Measurements from ENCODE around the gene CCDC181. TPM values are rescaled to one million over a fixed set of nuclear protein-coding genes. Genes with fewer than 3 reads are reported as not detected.

CCDC181 gene
- total RNA-seq, 1 experiment from 2014 or later, result 2.9 TPM

DNA sequence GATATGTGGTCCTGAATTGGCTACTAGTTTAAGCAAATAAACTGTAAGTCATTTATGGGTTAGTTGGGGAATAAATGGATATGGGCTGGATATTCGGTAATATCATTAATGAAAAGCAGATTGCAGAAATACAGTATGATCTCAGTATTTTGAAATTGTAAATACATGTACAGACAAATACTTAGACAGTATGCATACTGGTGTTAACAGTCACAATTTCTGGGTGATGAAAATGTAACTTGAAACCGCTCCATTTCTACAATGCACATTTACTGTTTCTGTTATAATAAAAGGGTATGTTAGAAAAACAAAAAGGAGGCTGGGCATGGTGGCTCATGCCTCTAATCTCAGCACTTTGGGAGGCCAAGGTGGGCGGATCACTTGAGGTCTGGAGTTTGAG, 31.3 kb downstream of the CCDC181 start:
- no CpG with 5 or more reads among the region's 3 CpGs for WGBS (ENCODE audit: extremely low coverage, insufficient read length, low lambda C conversion rate)
- H3T11ph ChIP-seq (ENCODE audit: low read length), result no peak overlapping the region
- Mint-ChIP-seq H3K27ac (no peak overlapping the region), H3K4me1 (peaks cover 0 to 4% of the 10 kb centered on the region in 2 experiments; a peak in 1 of 4 replicates), H3K4me3 (no peak overlapping the region), H3K27me3 (ENCODE audit: low read depth) (no peaks in the 10 kb centered on the region), H3K36me3 (ENCODE audit: insufficient read depth in 1 of 3, low read depth in 3 of 3) (peaks cover under 1 to 19% (median 15%) of the 10 kb centered on the region in 3 experiments; a peak in 6 of 7 replicates), H3K9me3 (peaks cover 0 to 9% of the 10 kb centered on the region in 2 experiments; a peak in 2 of 5 replicates)
- H2AK5ac ChIP-seq (ENCODE audit: insufficient read length, low read length), result no peak overlapping the region
- H3K27ac ChIP-seq (ENCODE audit: insufficient read length, low read depth, low read length), result no peak overlapping the region
- H2BK15ac ChIP-seq (ENCODE audit: low read depth, low read length), result no peak overlapping the region
- no peaks in the 10 kb centered on the region for H3K27me3 ChIP-seq (ENCODE audit: insufficient read depth, low read length)
- H3K23me2 ChIP-seq (ENCODE audit: insufficient read length, low read depth, low read length, poor library complexity, severe bottlenecking), result no peaks in the 10 kb centered on the region
- no peak for DNase-seq
- no peak overlapping the region for H3K18ac ChIP-seq (ENCODE audit: insufficient read length, low read depth, low read length)
- TF ChIP-seq, protein P1, sequence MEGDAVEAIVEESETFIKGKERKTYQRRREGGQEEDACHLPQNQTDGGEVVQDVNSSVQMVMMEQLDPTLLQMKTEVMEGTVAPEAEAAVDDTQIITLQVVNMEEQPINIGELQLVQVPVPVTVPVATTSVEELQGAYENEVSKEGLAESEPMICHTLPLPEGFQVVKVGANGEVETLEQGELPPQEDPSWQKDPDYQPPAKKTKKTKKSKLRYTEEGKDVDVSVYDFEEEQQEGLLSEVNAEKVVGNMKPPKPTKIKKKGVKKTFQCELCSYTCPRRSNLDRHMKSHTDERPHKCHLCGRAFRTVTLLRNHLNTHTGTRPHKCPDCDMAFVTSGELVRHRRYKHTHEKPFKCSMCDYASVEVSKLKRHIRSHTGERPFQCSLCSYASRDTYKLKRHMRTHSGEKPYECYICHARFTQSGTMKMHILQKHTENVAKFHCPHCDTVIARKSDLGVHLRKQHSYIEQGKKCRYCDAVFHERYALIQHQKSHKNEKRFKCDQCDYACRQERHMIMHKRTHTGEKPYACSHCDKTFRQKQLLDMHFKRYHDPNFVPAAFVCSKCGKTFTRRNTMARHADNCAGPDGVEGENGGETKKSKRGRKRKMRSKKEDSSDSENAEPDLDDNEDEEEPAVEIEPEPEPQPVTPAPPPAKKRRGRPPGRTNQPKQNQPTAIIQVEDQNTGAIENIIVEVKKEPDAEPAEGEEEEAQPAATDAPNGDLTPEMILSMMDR (conservative IDR thresholded peaks at IDR 0.05), result no peak
- H2BK5ac ChIP-seq (ENCODE audit: insufficient read length, low read length), result no peak overlapping the region
- no peak overlapping the region for H2BK120ac ChIP-seq (ENCODE audit: low read depth, low read length, poor library complexity, severe bottlenecking)
- H2AFZ ChIP-seq (ENCODE audit: low read length), result no peak overlapping the region
- no peak overlapping the region for H3K56ac ChIP-seq (ENCODE audit: insufficient read length, low read depth, low read length)
- no peak overlapping the region for H2BK12ac ChIP-seq (ENCODE audit: insufficient read length, low read depth, low read length)
- H3K79me2 ChIP-seq (ENCODE audit: insufficient read depth, low read length), result no peaks in the 10 kb centered on the region
- no peaks in the 10 kb centered on the region for H3K79me1 ChIP-seq (ENCODE audit: insufficient read depth, low read depth, low read length, poor library complexity, severe bottlenecking)
- no peaks in the 10 kb centered on the region for H3K4me1 ChIP-seq (ENCODE audit: insufficient read depth, low read length)
- H3K23ac ChIP-seq (ENCODE audit: insufficient read length, low read depth, low read length), result no peak overlapping the region
- H3K4ac ChIP-seq (ENCODE audit: low read depth, low read length), result no peak overlapping the region
- no peaks in the 10 kb centered on the region for H3K9me3 ChIP-seq (ENCODE audit: control insufficient read depth, low read depth, low read length)
- H4K20me1 ChIP-seq (ENCODE audit: control insufficient read depth, insufficient read depth, insufficient read length), result no peaks in the 10 kb centered on the region
- H4K8ac ChIP-seq (replicated peaks; ENCODE audit: insufficient read length, low read depth, low read length), result no peak overlapping the region
- no peak overlapping the region for H4K91ac ChIP-seq (ENCODE audit: insufficient read length, low read depth, low read length)
- H3K9ac ChIP-seq (ENCODE audit: extremely low read depth, insufficient read length, low read length), result no peak overlapping the region
- H2BK20ac ChIP-seq (ENCODE audit: low read depth, low read length, poor library complexity, severe bottlenecking), result no peak overlapping the region
- H3K4me2 ChIP-seq (ENCODE audit: insufficient read depth, insufficient read length, low read length), result no peak overlapping the region
- no peak overlapping the region for H3K14ac ChIP-seq (ENCODE audit: insufficient read depth, low read length)
- H4K5ac ChIP-seq (ENCODE audit: insufficient read length, low read depth, low read length), result no peak overlapping the region

All from H9 (cell line).